ENCODE measurements around the gene TNF.

DNA sequence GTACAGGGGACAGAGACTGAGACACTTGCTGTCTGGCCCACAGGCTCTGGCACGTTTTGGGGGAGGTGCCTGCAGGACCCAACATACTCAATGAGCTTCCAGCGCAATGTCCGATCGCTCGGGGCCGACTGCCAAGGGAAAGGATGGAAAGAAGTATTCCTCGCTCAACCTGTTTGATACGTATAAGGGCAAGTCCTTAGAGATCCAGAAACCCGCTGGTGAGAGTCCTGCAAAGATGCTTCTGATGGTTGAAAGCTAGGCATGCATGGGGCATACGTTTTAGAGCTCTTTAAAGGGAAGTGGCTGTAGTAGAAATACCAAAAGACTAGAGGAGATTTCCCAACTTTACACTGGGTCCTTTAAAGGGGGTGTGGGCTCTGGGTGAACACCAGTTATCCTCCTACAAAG is 47.3 kb downstream of the TNF start:
- TF ChIP-seq, protein P1, sequence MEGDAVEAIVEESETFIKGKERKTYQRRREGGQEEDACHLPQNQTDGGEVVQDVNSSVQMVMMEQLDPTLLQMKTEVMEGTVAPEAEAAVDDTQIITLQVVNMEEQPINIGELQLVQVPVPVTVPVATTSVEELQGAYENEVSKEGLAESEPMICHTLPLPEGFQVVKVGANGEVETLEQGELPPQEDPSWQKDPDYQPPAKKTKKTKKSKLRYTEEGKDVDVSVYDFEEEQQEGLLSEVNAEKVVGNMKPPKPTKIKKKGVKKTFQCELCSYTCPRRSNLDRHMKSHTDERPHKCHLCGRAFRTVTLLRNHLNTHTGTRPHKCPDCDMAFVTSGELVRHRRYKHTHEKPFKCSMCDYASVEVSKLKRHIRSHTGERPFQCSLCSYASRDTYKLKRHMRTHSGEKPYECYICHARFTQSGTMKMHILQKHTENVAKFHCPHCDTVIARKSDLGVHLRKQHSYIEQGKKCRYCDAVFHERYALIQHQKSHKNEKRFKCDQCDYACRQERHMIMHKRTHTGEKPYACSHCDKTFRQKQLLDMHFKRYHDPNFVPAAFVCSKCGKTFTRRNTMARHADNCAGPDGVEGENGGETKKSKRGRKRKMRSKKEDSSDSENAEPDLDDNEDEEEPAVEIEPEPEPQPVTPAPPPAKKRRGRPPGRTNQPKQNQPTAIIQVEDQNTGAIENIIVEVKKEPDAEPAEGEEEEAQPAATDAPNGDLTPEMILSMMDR (IDR thresholded peaks at IDR 0.05; ENCODE audit: low read depth, low read length, poor library complexity, severe bottlenecking), result no peak
- TF ChIP-seq EZH2phosphoT487 (IDR thresholded peaks at IDR 0.05; ENCODE audit: borderline replicate concordance, low read length), result no peak
